RWPE1 (cell line): ENCODE measurements around the gene PRIM2.
"Not testable (repeated sequence)": the region's sequence is repeated elsewhere in the genome, so short reads cannot be mapped to it uniquely, and the experiment has no call there.

Source experiments
- CTCF ChIA-PET: fragments of 350-600 bp; sonication (Branson Sonifier 250); formaldehyde crosslinking; extraction: SDS; loops from one replicate; lab custom pipeline; 2021; lab: Yijun Ruan, JAX
- POLR2A ChIA-PET: fragments of 400-600 bp; formaldehyde crosslinking; extraction: SDS; loops from one replicate; lab custom pipeline; 2020; ENCODE audit warnings: antibody characterized with exemption; ENCODE audit not compliant: low non-redundant PET; lab: Yijun Ruan, JAX
- DNase-seq: peaks from one replicate; pipeline ENCODE4 v3.0.0; 2012; ENCODE audit warnings: low spot score
- H3K27ac ChIP-seq: fragments of 450-650 bp; 2 replicates; pipeline ENCODE4 v1.5.1; 2017
- CTCF ChIP-seq: fragments of 450-650 bp; conservative IDR thresholded peaks from 2 replicates; pipeline ENCODE4 v1.5.1; 2017; ENCODE audit warnings: low read depth, mild to moderate bottlenecking

The PRIM2 gene

DNA sequence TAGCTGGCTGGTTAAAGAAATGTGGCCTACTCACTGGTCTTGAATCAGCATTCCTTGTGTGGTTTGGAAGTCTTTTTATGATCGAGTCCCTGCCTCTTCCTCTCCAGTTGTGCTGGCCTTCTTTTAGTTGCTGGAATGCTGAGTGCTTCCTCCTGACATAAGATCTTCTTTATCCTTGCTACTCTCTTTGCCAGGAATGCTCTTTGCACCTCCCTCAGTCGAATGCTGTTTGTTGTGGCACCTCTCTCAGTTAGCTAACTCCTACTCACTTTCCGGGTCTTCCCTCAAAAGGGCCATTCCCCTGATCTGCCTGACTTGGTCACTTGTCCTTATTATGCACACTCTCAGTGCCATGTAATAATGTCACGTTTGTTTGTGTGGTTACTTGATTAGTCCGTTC, 146.4 kb downstream of the PRIM2 start:
- CTCF ChIA-PET, POLR2A ChIA-PET, DNase-seq, H3K27ac ChIP-seq: not testable (repeated sequence)

GRCh38 chr6:57465968-57466367, 148.5 kb downstream of the PRIM2 start:
- POLR2A ChIA-PET, DNase-seq, H3K27ac ChIP-seq, CTCF ChIA-PET: not testable (repeated sequence)

- TF ChIP-seq CTCF: no peak
- H3K27ac ChIP-seq: no peak overlapping the region
- no peak for DNase-seq
- POLR2A ChIA-PET: no interaction called here
- CTCF ChIA-PET: no interaction called here
These were observed 151.6 kb downstream of the PRIM2 start for GRCh38 chr6:57469072-57469471.

DNA sequence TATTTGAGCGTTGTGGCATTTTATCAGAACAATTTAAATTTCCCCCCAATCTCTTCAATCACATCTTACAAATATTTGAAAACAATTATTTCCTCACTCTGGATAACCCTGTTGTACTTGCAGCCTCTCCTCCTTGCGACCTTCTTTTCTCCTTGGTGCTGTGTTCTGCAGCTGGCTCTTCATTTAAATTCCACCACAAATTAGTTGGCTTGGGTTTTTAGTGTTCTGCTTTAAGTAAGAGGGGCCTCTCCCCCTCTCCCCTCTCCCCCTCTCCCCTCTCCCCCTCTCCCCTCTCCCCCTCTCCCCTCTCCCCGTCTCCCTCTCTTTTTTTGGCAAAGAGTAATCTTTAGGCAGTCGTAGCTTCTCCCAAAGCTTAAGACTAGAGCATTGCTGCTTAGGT, 152.7 kb downstream of the PRIM2 start:
- POLR2A ChIA-PET, DNase-seq, H3K27ac ChIP-seq, CTCF ChIA-PET: not testable (repeated sequence)

- CTCF ChIA-PET, H3K27ac ChIP-seq, POLR2A ChIA-PET, DNase-seq: not testable (repeated sequence)
These were observed 154.0 kb downstream of the PRIM2 start for GRCh38 chr6:57471314-57471864.

- H3K27ac ChIP-seq, DNase-seq, POLR2A ChIA-PET, CTCF ChIA-PET: not testable (repeated sequence)
These were observed 155.5 kb downstream of the PRIM2 start for GRCh38 chr6:57472861-57473362.

GRCh38 chr6:57474862-57475475, 157.5 kb downstream of the PRIM2 start:
- POLR2A ChIA-PET, DNase-seq, CTCF ChIA-PET, H3K27ac ChIP-seq: not testable (repeated sequence)

- POLR2A ChIA-PET, CTCF ChIA-PET, DNase-seq, H3K27ac ChIP-seq: not testable (repeated sequence)
These were observed 158.2 kb downstream of the PRIM2 start for GRCh38 chr6:57475656-57476055.

- CTCF ChIA-PET: interaction anchor here (0.6 kb wide), 1 partner anchor 16 kb away, joined by 3 read pairs; no protein-coding TSS in a partner anchor
- DNase-seq, H3K27ac ChIP-seq, POLR2A ChIA-PET: not testable (repeated sequence)
These were observed 162.8 kb downstream of the PRIM2 start for GRCh38 chr6:57480194-57480593.

- H3K27ac ChIP-seq, POLR2A ChIA-PET: not testable (repeated sequence)
These were observed 163.7 kb downstream of the PRIM2 start for GRCh38 chr6:57481121-57481520.

GRCh38 chr6:57482471-57482870, 165.0 kb downstream of the PRIM2 start:
- H3K27ac ChIP-seq, POLR2A ChIA-PET, CTCF ChIA-PET, DNase-seq: not testable (repeated sequence)

More at GRCh38 chr6:57481121-57481520, 163.7 kb downstream of the PRIM2 start:
- DNase-seq, CTCF ChIA-PET: not testable (repeated sequence)

DNA sequence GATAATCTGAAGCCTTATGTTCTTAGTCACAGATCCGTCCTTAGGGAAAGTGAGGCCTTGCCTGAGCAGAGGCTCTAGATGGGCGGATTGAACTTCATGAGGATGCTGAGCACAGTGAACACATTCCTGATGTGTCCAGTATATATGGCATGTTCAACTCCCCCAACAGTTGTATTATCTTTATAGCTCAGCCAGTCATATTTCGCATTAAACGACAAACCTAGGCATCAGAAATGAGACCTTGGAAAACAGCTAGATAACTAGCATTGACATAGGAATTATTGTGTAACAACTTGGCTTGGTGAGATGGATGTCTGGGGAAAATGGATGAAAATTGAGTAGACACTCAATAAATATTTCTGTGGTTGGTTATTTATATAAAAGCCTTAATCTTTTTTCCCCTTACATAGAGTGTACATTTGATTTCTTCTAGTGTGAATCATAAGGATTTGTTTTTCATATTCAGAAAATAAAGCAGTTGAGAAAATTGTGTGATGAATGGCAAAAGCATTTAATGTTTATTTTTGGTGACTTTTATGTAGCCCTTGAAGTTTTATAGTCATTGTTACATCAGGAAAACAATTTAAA, 169.2 kb downstream of the PRIM2 start:
- CTCF ChIA-PET, H3K27ac ChIP-seq, DNase-seq, POLR2A ChIA-PET: not testable (repeated sequence)

- H3K27ac ChIP-seq, CTCF ChIA-PET, POLR2A ChIA-PET, DNase-seq: not testable (repeated sequence)
These were observed 171.1 kb downstream of the PRIM2 start for GRCh38 chr6:57488551-57488950.

DNA sequence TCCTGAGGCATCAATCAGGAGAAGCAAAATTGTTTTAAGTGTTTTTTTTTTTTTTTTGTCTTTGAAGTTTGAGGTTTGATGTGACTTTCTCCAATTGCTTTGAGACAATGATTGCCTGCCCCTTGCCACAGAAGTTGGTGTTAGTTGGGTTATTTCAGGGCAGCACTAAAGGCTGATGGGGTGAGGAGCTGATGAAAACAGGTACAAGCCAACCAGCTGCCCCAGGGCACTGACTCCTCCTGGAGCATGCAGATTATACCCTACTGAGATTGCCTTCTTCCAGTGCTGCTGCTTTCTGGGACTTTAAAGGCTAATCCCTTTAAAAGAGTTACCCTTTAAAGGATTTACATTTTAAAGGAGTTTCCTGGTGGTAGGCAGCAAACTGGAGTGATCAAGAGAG, 172.5 kb downstream of the PRIM2 start:
- POLR2A ChIA-PET, DNase-seq, CTCF ChIA-PET, H3K27ac ChIP-seq: not testable (repeated sequence)

DNA sequence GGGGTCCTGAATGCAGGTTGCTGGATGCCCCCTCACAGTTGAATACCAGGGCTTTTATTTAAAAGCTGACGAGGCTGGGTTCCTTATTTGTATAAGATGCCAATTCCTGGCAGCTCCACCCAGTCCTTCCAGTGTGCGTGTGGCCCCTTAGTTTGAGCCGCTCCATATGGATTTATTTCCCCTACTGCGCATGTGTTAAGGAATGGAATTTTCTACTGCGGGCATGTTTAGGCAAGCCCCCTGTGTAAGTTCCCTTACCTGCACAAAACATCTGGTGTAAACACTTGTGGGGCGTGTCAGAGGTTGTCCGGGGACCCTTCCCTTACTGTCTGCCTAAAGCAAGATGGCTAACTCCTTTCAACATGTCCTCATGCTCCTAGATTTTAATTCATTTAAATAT, 174.4 kb downstream of the PRIM2 start:
- peak; percentile 1 for DNase-seq
- POLR2A ChIA-PET, CTCF ChIA-PET, H3K27ac ChIP-seq: not testable (repeated sequence)

GRCh38 chr6:57496251-57496650, 178.8 kb downstream of the PRIM2 start:
- CTCF ChIA-PET, POLR2A ChIA-PET, H3K27ac ChIP-seq, DNase-seq: not testable (repeated sequence)
